GM12875 (cell line): ENCODE data around the gene S100A13.
"Not testable (repeated sequence)": the region's sequence is repeated elsewhere in the genome, so short reads cannot be mapped to it uniquely, and the experiment has no call there.

Source experiments
- H3K4me3 ChIP-seq: one replicate; pipeline ENCODE4 v1.5.1; 2011; ENCODE audit warnings: low read depth, low read length, control low read depth
- CTCF ChIP-seq: IDR thresholded peaks from 2 replicates; pipeline ENCODE4 v1.5.1; 2011; ENCODE audit warnings: low read depth, mild to moderate bottlenecking, control low read depth, inconsistent platforms, low read length, moderate library complexity, borderline replicate concordance; ENCODE audit not compliant: insufficient read depth

Gene S100A13

GRCh38 chr1:153626904-153627714, at the start of gene S100A13:
S100A13 (minus strand) TSS chr1:153627505; CDS start chr1:153626472, 1,033 bp downstream.
- H3K4me3 ChIP-seq = peak within 1 kb of the TSS; percentile 38

GRCh38 chr1:153673511-153673910, 46.2 kb upstream of the S100A13 start:
- no peak for TF ChIP-seq CTCF
- no peak overlapping the region for H3K4me3 ChIP-seq

More at GRCh38 chr1:153626904-153627714, at the start of gene S100A13:
- peak; percentile 75 for TF ChIP-seq CTCF

- H3K4me3 ChIP-seq = peak overlapping the region; percentile 59
These were observed 44.5 kb upstream of the S100A13 start for GRCh38 chr1:153671628-153672353.

GRCh38 chr1:153670859-153671627, 43.7 kb upstream of the S100A13 start, which contains the start of gene ILF2:
ILF2 (minus strand) TSS chr1:153670993; CDS start chr1:153670922, 71 bp downstream.
- H3K4me3 ChIP-seq = peak within 1 kb of the TSS; percentile 94
- 0 out of 2 replicates have a peak, but pooled peaks have one; percentile 7 for TF ChIP-seq CTCF

- no peak for TF ChIP-seq CTCF
- H3K4me3 ChIP-seq = peak overlapping the region; percentile 94
These were observed 43.1 kb upstream of the S100A13 start for GRCh38 chr1:153670257-153670858.

GRCh38 chr1:153669606-153670005, 42.3 kb upstream of the S100A13 start:
- TF ChIP-seq CTCF = no peak
- peak overlapping the region; percentile 94 for H3K4me3 ChIP-seq

- not testable (repeated sequence) for H3K4me3 ChIP-seq
These were observed 41.4 kb upstream of the S100A13 start for GRCh38 chr1:153668672-153669071.
